ENCODE results near the gene DIS3L2. TPM values are rescaled to one million over a fixed set of nuclear protein-coding genes. Genes with fewer than 3 reads are reported as not detected.

Gene DIS3L2
- total RNA-seq, 1 donor from 2014 or later, result 53.6 TPM

GRCh38 chr2:232295971-232296370 lies 334.5 kb downstream of the DIS3L2 start:
- no peak overlapping the region for H3K27ac Mint-ChIP-seq
- peaks cover 19% of the 10 kb centered on the region for H3K36me3 Mint-ChIP-seq
- no peak overlapping the region for H3K4me3 Mint-ChIP-seq
- DNase-seq (ENCODE audit: extremely low spot score, unreplicated experiment), result no peak
- peaks cover 7% of the 10 kb centered on the region for H3K9me3 Mint-ChIP-seq
- TF ChIP-seq CTCF (conservative IDR thresholded peaks at IDR 0.05), result no peak
- peaks cover 10% of the 10 kb centered on the region for H3K4me1 Mint-ChIP-seq (ENCODE audit: unreplicated experiment)
- no peaks in the 10 kb centered on the region for H3K27me3 Mint-ChIP-seq

- TF ChIP-seq CTCF (conservative IDR thresholded peaks at IDR 0.05), result no peak
- Mint-ChIP-seq H3K36me3 (peaks cover 24% of the 10 kb centered on the region), H3K9me3 (peaks cover 7% of the 10 kb centered on the region), H3K4me3 (no peak overlapping the region), H3K4me1 (ENCODE audit: unreplicated experiment) (peaks cover 5% of the 10 kb centered on the region), H3K27me3 (no peaks in the 10 kb centered on the region), H3K27ac (no peak overlapping the region)
- DNase-seq (ENCODE audit: extremely low spot score, unreplicated experiment), result no peak
Measured at GRCh38 chr2:232296776-232297525, 335.4 kb downstream of the DIS3L2 start.

- H3K4me3 Mint-ChIP-seq, result no peak overlapping the region
- DNase-seq (ENCODE audit: extremely low spot score, unreplicated experiment), result no peak
- no peak overlapping the region for H3K27ac Mint-ChIP-seq
- H3K9me3 Mint-ChIP-seq, result peaks cover 4% of the 10 kb centered on the region
- no peak for TF ChIP-seq CTCF (conservative IDR thresholded peaks at IDR 0.05)
- no peaks in the 10 kb centered on the region for H3K4me1 Mint-ChIP-seq (ENCODE audit: unreplicated experiment)
- H3K36me3 Mint-ChIP-seq, result peaks cover 30% of the 10 kb centered on the region
- no peaks in the 10 kb centered on the region for H3K27me3 Mint-ChIP-seq
Measured at GRCh38 chr2:232299084-232299483, 337.6 kb downstream of the DIS3L2 start.

- no peak overlapping the region for H3K27ac Mint-ChIP-seq
- no peaks in the 10 kb centered on the region for H3K27me3 Mint-ChIP-seq
- no peak for DNase-seq (ENCODE audit: extremely low spot score, unreplicated experiment)
- H3K36me3 Mint-ChIP-seq, result peaks cover 31% of the 10 kb centered on the region
- H3K4me3 Mint-ChIP-seq, result no peak overlapping the region
- peaks cover 6% of the 10 kb centered on the region for H3K9me3 Mint-ChIP-seq
- TF ChIP-seq CTCF (conservative IDR thresholded peaks at IDR 0.05), result no peak
- H3K4me1 Mint-ChIP-seq (ENCODE audit: unreplicated experiment), result no peaks in the 10 kb centered on the region
Measured at GRCh38 chr2:232299927-232300674, 338.6 kb downstream of the DIS3L2 start.

- H3K4me3 Mint-ChIP-seq, result no peak overlapping the region
- peaks cover 34% of the 10 kb centered on the region for H3K36me3 Mint-ChIP-seq
- peaks cover 6% of the 10 kb centered on the region for H3K9me3 Mint-ChIP-seq
- TF ChIP-seq CTCF (conservative IDR thresholded peaks at IDR 0.05), result no peak
- no peaks in the 10 kb centered on the region for H3K27me3 Mint-ChIP-seq
- no peaks in the 10 kb centered on the region for H3K4me1 Mint-ChIP-seq (ENCODE audit: unreplicated experiment)
- no peak for DNase-seq (ENCODE audit: extremely low spot score, unreplicated experiment)
- H3K27ac Mint-ChIP-seq, result peak overlapping the region; percentile 19
Measured at GRCh38 chr2:232300894-232301387, 339.4 kb downstream of the DIS3L2 start.

Measured in type B pancreatic cell (in vitro differentiated cells).